ENCODE results near the gene FBL.
"Not testable (repeated sequence)": the region's sequence is repeated elsewhere in the genome, so short reads cannot be mapped to it uniquely, and the experiment has no call there.

GRCh38 chr19:39881495-39882110, 35.4 kb upstream of the FBL start:
- TF ChIP-seq CTCF, POLR2A (IDR thresholded peaks at IDR 0.05): not testable (repeated sequence)

Data from ovary (tissue), 3 donors.